PC-9 (cell line): ENCODE measurements around the gene HACD2.

ENCODE experiments used
- CTCF ChIP-seq: fragments of 200-600 bp; sonication (generic); conservative IDR thresholded peaks from 2 replicates; pipeline ENCODE4 v1.6.1; 2017; ENCODE audit warnings: mixed run types, antibody characterized with exemption, mild to moderate bottlenecking, moderate library complexity
- EZH2 ChIP-seq: fragments of 200-600 bp; sonication (generic); IDR thresholded peaks from 2 replicates; pipeline ENCODE4 v1.8.0; 2017; ENCODE audit warnings: antibody characterized with exemption, low read depth

GRCh38 chr3:123571973-123572365 is 12.9 kb downstream of the HACD2 start:
- TF ChIP-seq CTCF: no peak
- no peak for TF ChIP-seq EZH2
